ENCODE measurements around the gene NPFFR1. TPM values are rescaled to one million over a fixed set of nuclear protein-coding genes. Genes with fewer than 3 reads are reported as not detected.

NPFFR1 gene
- total RNA-seq, 4 donors from 2014 or later, result 0.22 to 0.42 TPM; not detected in 2

DNA sequence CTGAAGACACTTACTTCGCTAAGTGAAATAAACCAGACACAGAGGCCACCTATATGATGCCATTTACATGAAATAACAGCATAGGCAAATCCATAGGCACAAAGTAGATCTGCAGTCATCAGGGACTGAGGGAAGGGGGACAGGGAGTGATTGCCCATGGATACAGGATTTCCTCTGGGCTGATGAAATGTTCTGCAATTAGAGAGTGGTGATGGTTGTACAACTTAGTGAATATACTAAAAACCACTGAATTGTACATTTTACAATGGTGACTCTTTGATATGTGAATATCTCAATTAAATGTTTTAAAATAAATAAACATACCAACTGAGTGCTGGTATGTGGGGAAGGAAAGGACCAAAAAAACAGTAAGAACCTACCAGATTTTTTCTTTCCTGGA is 70.9 kb downstream of the NPFFR1 start:
- intact Hi-C loops (cut with DNase I; ENCODE audit: low total_unique reads), result no loop called here
- no peak for DNase-seq (ENCODE audit: low spot score in 2 of 2)
- TF ChIP-seq POLR2A (IDR thresholded peaks at IDR 0.05), result no peak
- H3K4me3 ChIP-seq (ENCODE audit: low read depth, poor library complexity, severe bottlenecking), result no peak overlapping the region
- 90 to 95% methylated on average over 1 of the region's 1 CpG for WGBS, 2 donors

DNA sequence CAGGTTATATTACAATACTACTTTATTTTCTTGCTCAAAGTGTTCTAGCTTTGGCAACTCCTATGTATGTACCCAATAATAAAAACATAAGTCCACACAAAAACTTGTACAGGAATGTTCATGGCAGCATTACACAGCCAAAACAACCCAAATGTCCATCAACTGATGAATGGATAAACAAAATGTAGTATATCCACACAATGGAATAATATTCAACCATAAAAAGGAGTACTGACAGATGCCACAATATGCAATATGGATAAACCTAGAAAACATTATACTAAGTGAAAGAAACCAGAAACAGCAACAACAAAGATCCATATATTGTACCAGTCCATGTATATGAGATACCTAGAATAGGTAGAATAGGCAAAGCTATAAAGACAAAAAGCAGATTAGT is 71.5 kb downstream of the NPFFR1 start:
- H3K4me3 ChIP-seq (ENCODE audit: low read depth, poor library complexity, severe bottlenecking), result no peak overlapping the region
- intact Hi-C loops (cut with DNase I; ENCODE audit: low total_unique reads), result no loop called here
- DNase-seq (ENCODE audit: low spot score in 2 of 2), result no peak
- TF ChIP-seq POLR2A (IDR thresholded peaks at IDR 0.05), result no peak
- TF ChIP-seq CTCF (IDR thresholded peaks at IDR 0.05), result no peak

DNA sequence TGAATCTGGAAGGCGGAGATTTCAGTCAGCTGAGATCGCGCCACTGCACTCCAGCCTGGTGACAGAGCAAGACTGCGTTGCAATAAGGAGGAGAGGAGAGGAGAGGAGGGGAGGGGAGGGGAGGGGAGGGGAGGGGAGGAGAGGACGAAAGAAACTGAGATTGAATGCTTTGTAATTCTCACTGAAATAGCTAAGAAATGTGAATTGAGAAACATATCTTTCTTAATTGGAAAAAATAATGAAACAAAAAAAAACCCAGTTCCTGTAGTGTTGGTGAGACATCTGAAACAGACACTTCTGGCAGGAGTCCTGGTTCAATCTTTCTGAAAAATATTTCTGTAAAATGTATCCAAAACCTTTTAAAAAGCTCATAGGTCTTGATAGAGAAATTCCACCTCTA is 77.0 kb downstream of the NPFFR1 start:
- intact Hi-C loops (cut with DNase I; ENCODE audit: low total_unique reads), result no loop called here
- 95 to 96% methylated on average over 4 to 5 of the region's 5 CpGs for WGBS, 2 donors
- H3K4me3 ChIP-seq (ENCODE audit: low read depth, poor library complexity, severe bottlenecking), result no peak overlapping the region
- DNase-seq (ENCODE audit: low spot score in 2 of 2), result no peak
- TF ChIP-seq POLR2A (IDR thresholded peaks at IDR 0.05) (no peak), CTCF (IDR thresholded peaks at IDR 0.05) (no peak)

DNA sequence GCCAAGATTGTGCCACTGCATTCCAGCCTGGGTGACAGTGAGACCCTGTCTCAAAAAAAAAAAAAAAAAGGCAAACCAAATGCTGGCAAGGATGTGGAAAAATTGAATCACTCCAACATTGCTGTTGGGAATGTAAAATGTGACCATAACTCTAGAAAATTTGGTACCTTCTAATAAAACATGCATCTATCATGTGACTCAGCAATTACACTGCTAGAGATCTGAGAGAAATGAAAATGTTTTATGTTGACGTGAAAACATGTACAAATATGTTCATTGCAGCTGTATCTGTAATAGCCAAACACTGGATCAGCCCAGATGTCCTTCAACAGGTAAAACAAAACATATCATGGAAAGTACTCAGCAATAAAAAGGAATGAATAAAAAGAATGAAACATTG is 82.7 kb downstream of the NPFFR1 start:
- WGBS, 2 donors, result 100% methylated on average over 1 of the region's 1 CpG
- TF ChIP-seq POLR2A (IDR thresholded peaks at IDR 0.05) (no peak), CTCF (IDR thresholded peaks at IDR 0.05) (no peak)
- intact Hi-C loops (cut with DNase I; ENCODE audit: low total_unique reads), result no loop called here
- H3K4me3 ChIP-seq (ENCODE audit: low read depth, poor library complexity, severe bottlenecking), result no peak overlapping the region
- no peak for DNase-seq (ENCODE audit: low spot score in 2 of 2)

GRCh38 chr10:70198696-70199466 is 84.9 kb downstream of the NPFFR1 start:
- intact Hi-C loops (cut with DNase I; ENCODE audit: low total_unique reads), result loop anchor here (5.0 kb wide), 1 partner anchor 418 kb away; no protein-coding TSS in a partner anchor
- no peak for DNase-seq (ENCODE audit: low spot score in 2 of 2)
- WGBS, 2 donors, result 97 to 100% methylated on average over 5 of the region's 5 CpGs
- TF ChIP-seq POLR2A (IDR thresholded peaks at IDR 0.05) (no peak), CTCF (IDR thresholded peaks at IDR 0.05) (no peak)
- H3K4me3 ChIP-seq (ENCODE audit: low read depth, poor library complexity, severe bottlenecking), result no peak overlapping the region

Other genes with a start within 250 kb of the NPFFR1 start
- gene MACROH2A2, start 231.2 kb downstream of the NPFFR1 start, total RNA-seq, result 10 to 100 TPM; 11.0 to 15.4 (median 12.8) TPM
- 1 to 10 TPM; 6.3 to 8.2 (median 7.0) TPM for gene AIFM2, start 151.2 kb downstream of the NPFFR1 start, total RNA-seq
- gene TYSND1, start 137.3 kb downstream of the NPFFR1 start, total RNA-seq, result 10 to 100 TPM; 39.8 to 47.4 (median 45.4) TPM
- 10 to 100 TPM; 36.7 to 59.2 (median 45.1) TPM for gene SAR1A, start 113.5 kb downstream of the NPFFR1 start, total RNA-seq
- gene PPA1, start 50.6 kb downstream of the NPFFR1 start, total RNA-seq, result 100 to 1,000 TPM in 2 of 4 donors, 10 to 100 TPM in 2; 69.7 to 147 (median 96.9) TPM
- 1 to 10 TPM; 4.0 to 7.6 (median 5.9) TPM for gene LRRC20, start 98.6 kb upstream of the NPFFR1 start, total RNA-seq
- 10 to 100 TPM; 40.2 to 68.0 (median 58.9) TPM for gene EIF4EBP2, start 120.1 kb upstream of the NPFFR1 start, total RNA-seq
- not detected for gene NODAL, start 157.7 kb upstream of the NPFFR1 start, total RNA-seq
- 1 to 10 TPM; 6.0 to 9.7 (median 6.4) TPM for gene PALD1, start 194.8 kb upstream of the NPFFR1 start, total RNA-seq

All from lower leg skin (tissue), 4 donors.